ENCODE results near the gene MGA.

MGA gene

DNA sequence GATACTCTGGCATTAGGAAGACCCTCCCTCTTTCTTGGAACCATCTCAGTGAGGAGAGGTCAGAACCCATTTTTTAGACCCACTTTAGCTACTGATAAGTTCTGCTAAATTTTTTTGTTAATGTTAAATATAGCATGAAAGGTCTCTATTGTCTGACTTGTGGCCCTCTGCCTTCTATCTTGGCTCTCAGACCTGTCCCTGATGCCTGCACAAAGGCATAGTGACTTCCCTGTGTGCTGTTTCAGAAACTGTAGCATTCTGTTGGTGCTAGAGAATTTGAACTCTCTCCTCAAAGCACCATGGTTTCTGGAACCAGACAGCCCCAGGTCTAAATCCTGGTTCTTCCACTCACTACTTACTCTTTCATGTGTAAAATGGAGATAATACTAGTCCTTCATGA lies 129.5 kb downstream of the MGA start:
- no peak for DNase-seq

DNA sequence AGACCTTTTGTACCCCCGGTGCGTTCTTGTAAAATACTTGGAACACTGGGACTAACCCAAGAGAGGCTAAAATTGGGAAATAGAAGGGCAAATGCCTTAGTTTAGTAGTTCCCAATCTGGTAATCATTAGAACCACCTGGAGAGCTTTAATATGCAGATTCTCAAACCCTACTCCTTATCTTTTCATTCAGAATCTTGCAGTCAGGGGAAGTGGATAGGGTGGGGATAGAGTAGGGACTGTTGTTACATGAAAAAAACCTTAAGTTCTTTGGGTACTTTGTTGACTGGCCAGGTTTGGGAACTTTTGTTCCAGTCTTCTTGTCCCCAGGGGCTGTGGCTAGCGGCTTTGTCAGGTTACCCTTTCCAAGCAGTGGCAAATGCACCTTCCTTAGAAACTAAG lies 130.0 kb downstream of the MGA start:
- DNase-seq, result no peak

DNA sequence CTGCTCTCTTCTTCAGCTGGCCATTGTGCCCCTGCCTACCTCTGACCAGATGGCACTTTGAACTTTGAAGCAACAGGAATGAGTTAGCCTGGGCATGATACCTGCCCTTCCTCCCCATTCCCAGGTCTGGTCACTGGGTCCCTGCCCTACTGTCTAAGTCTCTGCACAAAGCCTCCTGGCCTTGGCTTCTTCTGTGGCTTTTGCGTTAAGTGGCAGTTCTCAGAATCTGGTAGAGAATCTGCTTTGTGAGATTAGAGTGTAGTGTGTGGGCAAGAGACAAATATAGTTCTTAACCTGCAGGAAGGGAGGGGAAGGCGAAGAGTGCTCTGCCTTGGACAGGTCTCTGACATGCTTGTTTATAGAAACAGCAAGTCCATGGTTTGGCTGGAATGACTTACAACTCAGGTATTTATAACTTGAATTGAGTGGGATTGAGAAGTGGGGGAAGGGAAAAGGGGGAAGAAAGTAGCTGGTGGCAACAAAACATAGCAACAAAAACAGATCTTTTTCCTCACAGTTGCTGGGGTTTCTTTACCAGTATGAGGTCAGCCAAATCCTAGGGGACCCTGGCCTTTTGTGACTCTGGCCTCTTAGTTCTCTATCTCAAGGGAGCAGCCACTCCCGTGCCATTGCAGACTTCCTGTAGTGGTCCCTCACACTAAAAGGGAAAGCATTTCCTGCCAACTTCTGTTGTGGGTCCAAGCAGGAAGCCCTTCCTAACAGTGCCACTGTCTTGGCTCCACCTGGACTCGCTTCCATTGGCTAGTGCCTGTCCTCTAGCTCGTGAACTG lies 130.7 kb downstream of the MGA start:
- DNase-seq, result no peak

DNA sequence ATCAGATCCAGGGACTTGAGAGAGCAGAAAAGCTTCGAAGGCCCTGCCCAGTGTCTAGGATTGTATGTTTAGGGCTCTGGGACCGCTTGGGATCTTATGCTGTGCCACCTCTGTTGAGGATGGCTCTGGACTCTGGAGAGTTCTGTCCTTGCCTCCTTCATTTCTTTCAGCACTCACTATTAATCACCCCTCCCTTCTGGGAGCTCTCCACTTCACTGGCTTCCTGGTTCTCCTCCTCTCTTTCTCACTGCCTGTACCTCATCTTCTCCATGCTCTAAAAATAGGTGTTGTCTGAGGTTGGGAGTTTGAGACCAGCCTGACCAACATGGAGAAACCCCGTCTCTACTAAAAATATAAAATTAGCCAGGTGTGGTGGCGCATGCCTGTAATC lies 131.3 kb downstream of the MGA start:
- no peak for DNase-seq

DNA sequence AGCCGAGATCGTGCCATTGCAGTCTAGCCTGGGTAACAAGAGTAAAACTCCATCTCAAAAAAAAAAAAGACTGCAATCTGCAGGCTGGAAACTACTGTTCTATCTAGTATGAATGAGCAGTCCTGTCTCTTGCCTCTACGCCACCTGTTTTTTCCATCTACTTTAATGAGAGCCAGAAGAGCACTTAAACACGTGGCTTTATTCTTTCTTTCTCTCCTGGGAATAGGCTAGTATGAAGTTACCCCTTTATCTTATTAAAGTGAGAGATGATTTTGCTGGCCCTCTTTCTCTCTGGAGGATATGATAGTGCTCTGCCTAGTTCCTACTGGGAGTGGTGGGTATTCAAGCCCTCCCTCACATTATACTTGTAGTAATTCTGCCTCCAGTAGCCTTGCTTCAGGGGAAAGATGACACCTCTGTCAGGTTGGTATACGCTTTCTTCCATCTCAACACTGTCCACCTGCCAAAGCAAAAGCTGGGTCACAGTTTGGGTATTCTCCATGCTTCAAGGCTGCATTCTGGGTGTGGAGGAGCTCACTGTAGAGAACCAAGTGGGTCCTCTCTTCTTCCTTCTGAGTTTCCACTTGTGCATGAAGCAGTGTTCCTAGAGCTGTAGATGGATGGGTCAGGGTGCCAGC lies 131.9 kb downstream of the MGA start:
- no peak for DNase-seq

DNA sequence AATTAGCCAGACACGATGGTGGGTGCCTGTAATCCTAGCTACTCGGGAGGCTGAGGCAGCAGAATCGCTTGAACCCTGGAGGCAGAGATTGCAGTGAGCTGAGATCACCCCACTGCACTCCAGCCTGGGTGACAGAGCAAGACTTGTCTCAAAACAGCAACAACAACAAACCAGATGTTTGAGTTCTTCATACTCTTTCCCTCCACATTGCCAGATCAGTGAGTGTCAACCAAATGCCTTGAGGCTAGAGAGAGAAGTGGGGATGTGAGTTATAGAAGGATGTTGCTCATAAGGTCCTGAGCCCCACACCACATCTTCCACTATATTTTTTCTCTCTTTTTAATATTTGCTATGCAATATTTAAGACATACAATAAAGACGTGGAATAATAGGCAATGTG lies 133.9 kb downstream of the MGA start:
- DNase-seq, result no peak

DNA sequence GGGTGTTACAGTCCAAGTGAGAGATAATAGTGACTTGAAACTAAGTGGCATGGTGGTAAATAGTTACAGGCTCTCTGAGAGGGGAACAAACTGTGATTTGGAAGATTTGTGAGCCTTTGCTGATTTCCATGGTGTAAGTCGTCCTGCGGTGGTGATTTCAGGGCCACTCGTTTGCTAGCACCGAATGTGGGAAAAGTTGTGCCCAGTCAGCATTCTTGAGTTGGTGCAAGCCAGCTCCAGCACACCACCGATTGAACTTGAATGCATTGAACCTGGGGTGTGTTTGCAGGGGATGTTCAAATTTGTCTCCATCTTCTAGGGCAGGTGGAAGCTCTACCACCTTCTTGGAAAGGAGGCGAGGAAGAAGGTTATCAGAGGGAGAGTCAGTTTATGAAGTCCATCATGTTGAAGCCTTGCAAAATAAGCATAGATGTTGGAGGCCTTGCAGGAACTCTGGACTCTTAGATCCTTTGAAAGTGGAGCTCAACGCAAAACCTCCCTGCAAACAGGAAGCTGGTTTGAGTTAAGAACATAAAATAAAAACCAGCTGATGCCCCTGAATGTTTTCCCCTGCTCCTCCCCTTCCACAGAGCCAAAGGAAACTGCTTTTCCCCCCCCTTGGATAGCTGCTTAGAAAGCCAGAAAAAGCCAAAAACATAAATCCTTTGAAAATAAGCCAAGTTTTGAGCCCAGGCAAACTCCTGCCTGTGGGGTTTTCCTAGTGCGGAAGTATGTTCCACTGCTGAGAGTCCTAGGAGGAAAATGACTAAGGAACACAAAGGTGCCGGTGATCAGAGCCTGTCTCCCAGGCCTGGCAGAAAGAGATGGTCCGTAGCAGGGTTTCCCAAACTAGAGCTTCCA lies 136.0 kb downstream of the MGA start:
- no peak for DNase-seq

DNA sequence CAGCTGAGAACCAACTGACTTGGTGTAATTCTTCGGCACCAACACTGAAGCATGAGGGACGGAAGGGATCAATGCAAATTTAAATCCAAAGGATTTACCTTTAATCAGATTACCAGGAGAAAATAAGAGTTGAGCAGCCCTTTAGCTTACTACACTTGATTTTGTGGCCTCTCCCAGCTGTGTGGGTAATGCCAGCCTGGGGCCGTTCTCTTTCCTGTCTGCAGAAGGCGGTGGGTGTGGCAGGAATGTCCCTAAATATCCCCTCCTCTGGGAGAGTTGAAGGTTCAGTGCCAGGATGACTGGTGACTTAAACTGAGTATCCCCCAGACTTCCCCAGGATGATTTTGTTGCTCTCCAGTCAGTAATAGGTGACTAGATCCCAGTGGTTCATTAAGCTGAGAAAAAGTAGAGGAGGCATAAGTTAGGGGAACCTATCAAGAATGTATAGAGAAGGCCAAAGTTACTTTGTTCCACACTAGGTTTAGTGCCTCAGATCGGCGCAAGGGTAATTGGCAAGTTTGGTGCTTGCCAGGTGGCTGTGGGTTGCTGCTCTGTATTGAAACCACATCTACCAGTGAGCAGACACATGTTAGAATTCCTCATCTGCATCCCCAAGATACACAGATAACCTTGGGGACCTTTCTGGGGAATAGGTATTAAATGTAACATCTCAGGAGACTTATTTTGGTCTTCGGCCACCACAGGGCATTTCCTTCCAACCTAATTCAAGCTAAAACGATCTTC lies 137.2 kb downstream of the MGA start:
- no peak for DNase-seq

DNA sequence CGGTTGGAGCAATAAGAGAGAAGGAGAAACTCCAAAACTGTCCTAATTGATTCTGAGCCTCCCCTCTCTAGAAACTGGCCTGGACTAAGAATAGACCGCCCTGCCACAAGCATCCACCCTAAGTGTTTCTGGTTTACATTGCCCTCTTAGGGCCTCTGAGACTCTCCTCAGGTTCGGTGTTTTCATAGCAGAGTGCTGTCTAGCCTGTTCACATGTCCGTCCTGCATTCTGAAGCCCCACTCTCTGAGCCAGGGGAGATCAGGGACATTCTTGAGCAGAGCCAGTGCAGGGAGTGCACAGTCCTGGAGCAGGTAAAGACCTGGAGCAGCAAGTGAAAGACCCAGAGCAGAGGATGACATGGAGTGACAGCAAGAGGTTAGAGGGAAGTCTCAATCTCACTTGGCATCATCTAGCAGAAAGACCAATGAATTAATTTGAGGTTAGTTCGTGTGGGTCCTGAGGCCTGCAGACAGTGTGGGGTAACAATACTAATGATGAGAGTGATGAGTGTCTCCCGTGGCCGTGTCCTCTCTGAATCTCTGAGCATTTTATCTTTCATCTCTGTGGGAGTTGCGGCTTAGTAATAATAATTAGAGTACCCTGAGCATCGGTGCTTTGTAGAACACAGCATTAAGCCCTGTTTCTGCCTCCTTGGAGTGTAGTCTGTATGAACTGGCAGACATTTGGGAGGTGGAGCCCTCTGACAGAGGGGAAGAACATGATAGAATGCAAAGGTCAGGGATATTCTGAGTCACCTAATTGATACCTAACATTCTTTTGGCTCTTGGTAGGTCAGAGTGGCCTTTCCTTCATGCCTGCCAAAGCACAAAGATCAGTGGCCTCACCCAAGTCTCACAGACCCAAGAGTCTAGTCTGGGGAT lies 138.6 kb downstream of the MGA start:
- DNase-seq, result no peak

DNA sequence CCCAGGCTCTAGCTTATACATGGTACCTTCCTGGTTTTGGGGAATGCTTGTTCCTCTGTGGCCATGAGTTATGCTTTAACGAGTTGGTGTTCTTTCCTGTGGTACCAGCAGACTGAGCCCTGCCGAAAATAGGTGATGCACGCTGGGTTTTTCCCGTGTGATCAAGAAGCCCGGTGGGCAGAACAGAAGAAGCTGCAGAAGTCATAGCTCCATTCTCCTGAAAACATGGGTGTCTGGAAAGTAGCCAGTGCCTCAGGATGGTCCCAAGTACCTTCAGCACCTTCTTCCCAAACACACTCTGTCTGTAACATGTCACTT lies 139.2 kb downstream of the MGA start:
- no peak for DNase-seq

DNA sequence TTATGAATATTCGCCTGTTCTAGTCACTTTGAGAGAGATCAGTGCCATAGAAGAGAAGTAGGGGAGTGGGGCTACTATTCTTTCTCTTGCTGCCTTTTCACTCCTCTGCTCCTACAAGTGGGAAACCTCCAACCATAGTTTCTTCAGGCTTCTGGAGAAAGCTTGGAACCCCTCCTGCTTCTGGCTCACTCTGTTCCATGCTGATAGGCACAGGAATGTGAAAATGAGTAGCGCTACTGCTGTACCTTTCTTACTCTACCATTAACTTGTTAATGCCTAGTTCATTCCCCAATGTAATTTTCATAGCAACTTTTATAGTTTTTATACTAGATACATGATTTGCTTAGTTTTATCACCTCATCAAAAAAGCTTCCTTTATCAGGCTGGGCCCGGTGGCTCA lies 141.0 kb downstream of the MGA start:
- DNase-seq, result no peak

DNA sequence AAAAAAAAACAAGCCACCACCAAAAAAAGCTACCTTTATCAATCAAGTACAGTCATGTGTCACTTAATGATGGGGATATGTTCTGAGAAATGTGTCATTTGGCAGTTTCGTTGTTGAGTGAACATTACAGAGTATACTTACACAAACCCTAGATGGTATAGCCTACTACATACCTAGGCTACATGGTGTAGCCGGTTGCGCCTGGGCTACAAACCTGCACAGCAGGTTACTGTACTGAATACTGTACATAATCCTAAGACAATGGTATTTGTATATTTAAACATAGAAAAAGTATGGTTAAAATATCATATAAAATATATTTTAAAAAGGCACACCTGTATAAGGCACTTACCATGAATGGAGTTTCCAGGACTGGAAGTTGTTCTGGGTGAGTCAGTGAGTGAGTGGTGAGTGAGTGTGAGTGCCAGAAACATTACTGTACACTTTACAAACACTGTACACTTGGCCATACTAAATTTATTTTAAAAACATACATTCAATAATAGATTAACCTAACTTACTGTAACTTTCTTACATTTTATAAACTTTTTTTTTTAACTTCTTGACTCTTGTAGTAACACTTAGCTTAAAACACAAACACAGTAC lies 141.7 kb downstream of the MGA start:
- no peak for DNase-seq

DNA sequence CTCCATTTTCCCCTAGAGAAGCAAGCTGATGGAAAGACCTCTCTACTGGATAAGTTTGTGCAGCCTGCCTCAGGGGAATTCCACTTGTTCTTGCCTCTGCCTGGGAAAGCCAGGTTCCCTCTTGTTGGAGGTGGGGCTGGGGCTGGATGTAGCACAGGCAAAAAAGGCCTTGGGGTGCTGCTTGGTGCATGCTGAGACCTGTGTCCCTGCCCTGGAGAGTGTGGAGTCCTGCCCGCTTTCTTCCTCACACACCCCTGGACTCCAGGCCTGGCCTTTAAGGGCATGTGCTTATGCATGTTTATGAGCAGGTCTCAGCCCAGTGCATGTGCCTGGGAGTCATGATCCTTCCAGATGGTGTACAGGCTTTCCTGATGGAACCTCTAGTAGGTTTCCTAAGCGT lies 144.2 kb downstream of the MGA start:
- DNase-seq, result no peak

DNA sequence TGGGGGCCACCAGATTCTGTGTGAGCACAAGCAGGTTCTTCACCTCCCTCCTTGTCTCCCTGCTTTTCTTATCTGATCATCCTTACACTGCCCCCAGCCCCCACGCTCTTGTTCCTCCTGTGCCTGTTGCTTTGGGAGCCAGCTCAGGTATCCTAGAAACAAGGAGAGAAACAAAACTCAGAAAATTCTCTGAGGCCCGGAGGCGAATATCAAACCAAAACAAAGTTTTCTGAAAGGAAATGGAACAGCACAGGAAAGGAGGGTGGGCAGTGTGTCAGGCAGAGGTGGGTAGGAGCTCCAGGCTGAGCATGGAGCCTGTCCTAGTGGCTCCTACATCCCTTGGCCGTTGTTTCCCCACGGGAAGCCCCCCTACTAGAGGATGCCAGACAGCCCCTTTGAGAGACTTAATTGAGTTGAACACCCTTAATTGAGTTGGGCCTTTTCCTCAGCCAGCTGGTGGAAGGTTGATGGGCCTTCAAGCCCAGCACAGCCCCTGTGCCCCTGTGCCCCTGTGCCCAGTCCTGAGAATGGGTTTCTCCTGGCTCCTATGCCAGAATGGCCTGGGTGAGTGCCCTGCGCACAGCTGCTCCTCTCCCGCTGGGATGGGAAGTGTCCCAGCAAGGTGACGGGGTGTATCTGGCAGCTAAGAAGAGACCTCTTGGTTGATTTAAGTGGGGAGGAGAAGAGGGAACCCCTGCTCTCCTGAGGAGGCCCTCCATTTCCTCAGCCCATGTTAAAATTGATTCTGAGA lies 144.9 kb downstream of the MGA start:
- no peak for DNase-seq

DNA sequence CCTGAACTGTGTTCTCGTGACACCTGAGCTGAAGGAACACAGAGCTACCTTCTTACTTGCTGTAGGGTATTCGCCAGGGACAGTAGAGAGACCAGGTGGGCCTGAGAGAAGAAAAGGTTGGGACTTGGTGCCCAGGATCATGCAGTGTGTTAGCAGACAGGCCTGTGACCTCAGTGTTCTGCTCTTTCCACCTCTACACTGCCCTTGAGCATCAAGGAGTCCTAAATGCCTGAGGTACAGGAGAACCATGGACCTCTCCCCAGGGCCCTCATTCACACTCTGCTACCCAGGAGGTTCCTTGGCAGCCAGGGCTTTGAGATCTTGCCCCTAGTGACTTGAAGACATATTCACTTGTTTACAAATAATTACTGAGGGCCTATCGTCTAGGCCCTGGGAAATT lies 145.5 kb downstream of the MGA start:
- no peak for DNase-seq

DNA sequence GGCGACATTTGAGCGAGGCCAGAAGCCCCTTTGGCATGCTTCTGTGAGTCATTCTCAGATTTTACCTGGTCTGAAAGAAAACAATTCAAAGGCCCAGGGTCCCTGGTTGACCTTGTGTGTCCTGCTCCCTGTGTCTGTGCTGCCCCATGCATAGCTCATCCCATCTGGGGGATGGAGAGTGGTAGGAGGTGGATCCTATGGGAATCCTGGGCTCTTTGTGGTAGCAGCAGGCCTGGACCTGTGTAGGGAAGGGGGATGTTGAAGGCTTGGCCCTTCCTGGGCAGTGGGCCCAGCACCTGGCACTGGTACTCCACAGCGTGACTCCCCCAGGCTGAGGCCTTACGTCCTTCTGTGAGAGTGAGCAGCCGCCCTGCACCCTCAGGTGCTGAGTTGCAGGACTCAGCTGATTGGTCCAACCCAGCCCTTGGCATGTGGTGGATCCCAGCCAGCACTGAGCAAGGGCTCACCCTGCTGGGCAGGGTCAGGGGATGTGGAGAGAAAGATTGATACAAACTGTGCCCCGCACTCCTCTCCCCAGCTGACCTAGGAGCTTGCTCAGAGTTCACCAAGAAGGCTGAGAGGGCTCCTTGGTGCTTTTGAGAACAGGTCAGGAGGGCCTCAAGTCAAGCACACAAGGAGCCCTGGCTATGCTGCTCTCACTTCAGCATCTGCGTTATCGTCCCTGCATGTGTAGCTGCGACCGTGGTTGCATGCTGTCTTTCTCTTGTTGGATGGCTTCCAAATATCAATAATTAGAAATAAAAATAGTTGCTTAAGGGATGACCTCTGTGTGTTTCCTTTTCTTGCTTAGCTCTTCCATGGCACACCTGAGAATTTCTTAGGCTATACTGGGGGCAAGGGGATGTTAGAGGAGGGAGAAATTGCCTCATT lies 146.3 kb downstream of the MGA start:
- DNase-seq, result peak; percentile 34

DNA sequence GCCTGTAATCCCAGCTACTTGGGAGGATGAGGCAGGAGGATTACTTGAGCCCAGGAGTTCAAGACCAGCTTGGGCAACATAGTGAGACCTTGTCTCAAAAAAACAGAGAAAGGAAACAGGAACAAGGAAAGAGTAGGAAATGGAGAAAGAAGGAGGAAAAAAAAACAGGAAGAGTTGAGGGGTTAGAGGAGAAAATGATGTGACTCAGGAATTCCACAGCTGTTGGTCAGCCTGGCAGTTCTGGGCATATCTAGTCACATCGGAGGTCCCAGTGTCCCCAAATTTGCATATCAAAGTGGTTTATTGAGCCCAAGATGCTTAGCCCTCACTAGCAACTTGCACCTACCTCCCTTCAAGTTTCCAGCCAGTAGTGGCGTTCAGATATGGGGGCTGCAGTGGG lies 148.9 kb downstream of the MGA start:
- DNase-seq, result no peak

DNA sequence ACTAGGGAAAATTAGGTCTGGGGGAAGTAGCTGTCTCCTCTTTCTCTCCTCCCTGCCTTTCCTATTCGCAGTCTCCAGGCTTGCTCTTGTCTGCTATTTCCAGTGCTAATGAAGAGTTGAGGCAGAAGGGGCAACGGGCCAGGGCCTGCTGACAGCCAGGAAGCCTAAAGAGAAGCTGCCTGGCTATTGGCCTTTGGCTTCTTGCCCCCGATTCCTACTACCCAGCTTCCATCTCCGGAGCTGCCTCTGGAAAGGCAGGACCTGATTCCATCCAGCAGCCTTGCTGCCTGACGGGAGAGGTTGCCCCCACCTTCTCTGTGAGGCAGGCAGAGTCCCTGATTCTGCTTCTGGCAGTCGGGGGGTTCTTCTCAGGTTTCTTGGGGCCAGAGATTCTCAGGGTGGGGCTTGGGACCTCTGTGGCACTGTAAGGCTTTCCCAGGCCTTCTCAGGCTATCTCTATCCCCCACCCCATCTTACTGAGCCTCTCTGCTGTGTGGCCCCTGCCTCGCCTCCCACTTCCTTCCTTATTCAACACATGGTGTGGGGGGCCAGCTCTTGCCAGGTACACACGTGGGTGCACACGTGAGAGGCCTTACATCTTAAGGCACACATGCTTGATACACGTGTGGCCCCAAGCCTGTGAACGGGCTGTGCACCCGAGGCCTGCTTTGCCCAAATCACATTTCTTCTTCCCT lies 149.5 kb downstream of the MGA start:
- no peak for DNase-seq

DNA sequence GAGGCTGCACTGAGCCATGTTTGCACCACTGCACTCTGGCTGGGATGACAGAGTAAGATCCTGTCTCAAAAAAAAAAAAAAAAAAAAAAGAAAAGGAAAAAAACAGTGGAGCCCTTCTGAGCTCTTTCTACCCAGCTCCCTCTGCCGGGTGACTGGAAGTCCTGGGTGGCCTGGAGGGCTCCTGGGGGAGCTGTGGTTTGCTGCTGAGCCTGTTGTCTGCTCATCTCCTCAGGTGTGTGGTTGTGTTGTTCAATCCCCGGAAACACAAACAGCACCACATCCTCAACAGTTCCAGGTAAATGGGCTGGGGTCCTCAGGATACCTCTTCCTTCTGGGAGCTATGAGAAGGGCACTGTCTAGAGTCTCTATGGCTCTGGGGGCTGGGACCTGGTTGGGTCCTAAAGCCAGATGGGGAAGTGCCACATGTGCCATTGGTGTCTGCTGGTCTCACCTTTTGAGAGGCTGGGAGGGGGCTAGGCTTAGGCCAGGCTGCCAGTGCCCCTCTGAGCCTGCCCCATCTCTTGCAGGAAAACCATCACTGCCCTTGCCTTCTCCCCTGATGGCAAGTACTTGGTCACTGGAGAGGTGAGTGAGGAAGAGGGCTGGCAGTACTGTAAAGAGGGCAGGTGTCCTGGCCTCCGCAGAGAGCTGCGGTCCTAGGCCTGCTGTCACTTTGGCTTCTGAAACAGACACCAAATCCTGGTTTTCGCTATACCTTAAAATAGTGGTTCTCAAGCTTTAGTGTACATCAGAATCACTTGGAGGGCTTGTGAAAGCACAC lies 150.6 kb downstream of the MGA start:
- DNase-seq, result no peak
